ENCODE data around the gene ZNF718. TPM values are rescaled to one million over a fixed set of nuclear protein-coding genes. Genes with fewer than 3 reads are reported as not detected.

The ZNF718 gene
- polyA plus RNA-seq, 2 of the 4 experiments (the other 2 are of a cell fraction): 0.96 to 1.1 TPM

DNA sequence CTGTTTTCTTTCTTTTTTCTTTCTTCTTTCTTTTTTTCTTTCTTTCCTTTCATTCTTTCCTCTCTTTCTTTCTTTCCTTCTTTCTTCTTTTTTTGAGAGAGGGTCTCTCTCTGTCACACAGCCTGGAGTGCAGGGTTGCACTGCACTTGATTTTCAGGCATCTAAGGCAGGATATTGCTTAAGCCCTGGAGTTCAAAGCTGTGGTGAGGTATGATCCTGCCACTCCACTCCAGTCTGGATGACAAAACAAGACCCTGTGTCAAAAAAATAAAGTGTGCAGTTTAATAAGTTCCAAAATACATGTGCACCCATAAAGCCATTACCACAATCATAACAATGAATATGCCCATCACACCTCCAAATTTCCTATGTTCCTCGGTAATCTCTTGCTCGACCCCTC is 10.6 kb upstream of the ZNF718 start:
- TF ChIP-seq E2F6 (IDR thresholded peaks at IDR 0.05; ENCODE audit: borderline replicate concordance, low read depth): no peak
- Histone ChIP-seq H3K4me3 (no peak overlapping the region), H3K4me1 (no peaks in the 10 kb centered on the region), H3K27ac (no peak overlapping the region), H3K9me3 (no peaks in the 10 kb centered on the region), H3K4me2 (no peak overlapping the region)
- DNase-seq (ENCODE audit: low read depth in 1 of 2, low spot score in 1 of 2): no peak
- FAIRE-seq: no peak
- CTCF ChIA-PET: no interaction called here
- ATAC-seq: no peak
- WGBS (ENCODE audit: missing lambda C conversion rate): 2% methylated on average over 2 of the region's 2 CpGs
- POLR2A ChIA-PET: no interaction called here

- CTCF ChIA-PET: no interaction called here
Observed at GRCh38 chr4:114149-114548, 10.2 kb upstream of the ZNF718 start.

DNA sequence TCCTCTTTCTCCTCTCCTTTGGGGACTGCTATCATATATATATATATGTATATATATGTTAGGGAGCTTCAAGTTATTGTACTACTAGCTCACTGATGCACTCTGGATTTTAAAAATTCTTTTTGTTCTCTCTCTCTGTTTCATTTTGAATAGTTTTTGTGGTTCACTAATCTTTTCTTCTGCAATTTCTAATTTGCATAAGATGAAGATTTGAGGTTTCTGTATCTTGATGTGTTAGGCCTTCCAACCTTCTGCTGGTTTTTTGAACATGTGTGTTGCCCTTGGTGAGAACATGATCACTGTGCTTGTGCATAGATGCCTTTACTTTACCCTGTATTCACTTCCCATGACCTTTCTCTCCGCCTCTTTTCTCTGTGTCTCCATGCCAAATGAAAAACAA is 7.8 kb upstream of the ZNF718 start:
- FAIRE-seq (no peak), DNase-seq (ENCODE audit: low read depth in 1 of 2, low spot score in 1 of 2) (no peak), ATAC-seq (no peak)
- Histone ChIP-seq H3K4me1 (no peaks in the 10 kb centered on the region), H3K27ac (no peak overlapping the region), H3K9me3 (no peaks in the 10 kb centered on the region), H3K4me2 (no peak overlapping the region), H3K4me3 (no peak overlapping the region)
- ChIA-PET POLR2A (no interaction called here), CTCF (no interaction called here)
- TF ChIP-seq JUNB (IDR thresholded peaks at IDR 0.05) (no peak), ESRRA (IDR thresholded peaks at IDR 0.05; ENCODE audit: borderline replicate concordance, low read length) (no peak), KDM5A (IDR thresholded peaks at IDR 0.05) (no peak), CBX8 (IDR thresholded peaks at IDR 0.05) (no peak), HES2 (IDR thresholded peaks at IDR 0.05) (no peak), TFCP2L1 (CRISPR knock-in tag; IDR thresholded peaks at IDR 0.05) (no peak), NFE2L2 (conservative IDR thresholded peaks at IDR 0.05; ENCODE audit: low read length) (no peak), HDAC2 (IDR thresholded peaks at IDR 0.05) (no peak), USF2 (IDR thresholded peaks at IDR 0.05) (no peak), TP53 (CRISPR knock-in tag; IDR thresholded peaks at IDR 0.05) (no peak), CHD2 (IDR thresholded peaks at IDR 0.05; ENCODE audit: low read length, partially characterized antibody) (no peak)
- WGBS (ENCODE audit: missing lambda C conversion rate): 28% methylated on average over 1 of the region's 1 CpG

More at GRCh38 chr4:114149-114548, 10.2 kb upstream of the ZNF718 start:
- POLR2A ChIA-PET: no interaction called here
- Histone ChIP-seq H3K27ac (no peak overlapping the region), H3K4me1 (no peaks in the 10 kb centered on the region), H3K4me3 (no peak overlapping the region), H3K4me2 (no peak overlapping the region), H3K9me3 (no peaks in the 10 kb centered on the region)
- TF ChIP-seq HOXB13 (CRISPR knock-in tag; IDR thresholded peaks at IDR 0.05; ENCODE audit: low read depth): no peak
- no peak for TF ChIP-seq ZFP36 (IDR thresholded peaks at IDR 0.05; ENCODE audit: borderline replicate concordance, partially characterized antibody)
- TF ChIP-seq FOSL2 (IDR thresholded peaks at IDR 0.05): no peak
- no peak for TF ChIP-seq FOSL2 (CRISPR knock-in tag; IDR thresholded peaks at IDR 0.05)
- no peak for TF ChIP-seq BHLHE40 (IDR thresholded peaks at IDR 0.05; ENCODE audit: low read depth, low read length)
- FAIRE-seq (no peak), ATAC-seq (no peak), DNase-seq (ENCODE audit: low read depth in 1 of 2, low spot score in 1 of 2) (no peak)

GRCh38 chr4:120616-121015 is 3.7 kb upstream of the ZNF718 start:
- FAIRE-seq: no peak
- POLR2A ChIA-PET: no interaction called here
- WGBS (ENCODE audit: missing lambda C conversion rate): 26% methylated on average over 5 of the region's 5 CpGs

More at GRCh38 chr4:120616-121015, 3.7 kb upstream of the ZNF718 start:
- CTCF ChIA-PET: no interaction called here
- Histone ChIP-seq H3K9me3 (peaks cover 22% of the 10 kb centered on the region), H3K4me3 (no peak overlapping the region), H3K4me2 (no peak overlapping the region), H3K27ac (no peak overlapping the region), H3K4me1 (no peaks in the 10 kb centered on the region)
- TF ChIP-seq RARB (CRISPR knock-in tag; IDR thresholded peaks at IDR 0.05) (no peak), HOXB5 (CRISPR knock-in tag; IDR thresholded peaks at IDR 0.05) (no peak), SREBF2 (IDR thresholded peaks at IDR 0.05) (no peak), ZSCAN20 (CRISPR knock-in tag; IDR thresholded peaks at IDR 0.05) (no peak), ESRRA (IDR thresholded peaks at IDR 0.05; ENCODE audit: borderline replicate concordance, low read length) (no peak), KDM5A (IDR thresholded peaks at IDR 0.05) (no peak), TFCP2L1 (CRISPR knock-in tag; IDR thresholded peaks at IDR 0.05) (no peak), SMC3 (IDR thresholded peaks at IDR 0.05) (no peak), MAFK (IDR thresholded peaks at IDR 0.05; ENCODE audit: partially characterized antibody) (no peak), MAX (IDR thresholded peaks at IDR 0.05) (no peak), USF2 (IDR thresholded peaks at IDR 0.05) (no peak), HOXB13 (CRISPR knock-in tag; IDR thresholded peaks at IDR 0.05; ENCODE audit: low read depth) (no peak), HEYL (CRISPR knock-in tag; IDR thresholded peaks at IDR 0.05) (no peak), EHMT2 (IDR thresholded peaks at IDR 0.05; ENCODE audit: low read depth) (no peak), FOSB (CRISPR knock-in tag; IDR thresholded peaks at IDR 0.05) (no peak), POLR2AphosphoS2 (conservative IDR thresholded peaks at IDR 0.05; ENCODE audit: low read length) (no peak)
- ATAC-seq (no peak), DNase-seq (ENCODE audit: low read depth in 1 of 2, low spot score in 1 of 2) (no peak)

Data from A549 (cell line).